ENCODE results near the gene SCG3.

GRCh38 chr15:51754267-51754666 is 73.0 kb downstream of the SCG3 start:
- TF ChIP-seq CTCF (IDR thresholded peaks at IDR 0.05; ENCODE audit: low read depth, low read length) (no peak), POLR2A (IDR thresholded peaks at IDR 0.05; ENCODE audit: extremely low read depth, insufficient read length) (no peak), MAX (IDR thresholded peaks at IDR 0.05; ENCODE audit: low read depth, low read length) (no peak)

Measured in NB4 (cell line).